IMR-90 (cell line): ENCODE results near the gene KRTAP4-16. TPM values are rescaled to one million over a fixed set of nuclear protein-coding genes. Genes with fewer than 3 reads are reported as not detected.

Source experiments
- ATAC-seq: fragments of 200-7000 bp; cut with Tn5 transposase; 2 replicates; pipeline ENCODE4 v1.9.1; 2020; ENCODE audit warnings: low read depth, mild to moderate bottlenecking, moderate library complexity
- BruUV-seq: library from RNA; stranded (reverse); fragments of 400-500 nt; replicated peaks from 2 replicates; lab custom pipeline; 2021; lab: Mats Ljungman, UMichigan
- CTCF ChIA-PET: fragments of 300-600 bp; formaldehyde crosslinking; extraction: SDS; loops from one replicate; lab custom pipeline; 2021; ENCODE audit warnings: antibody characterized with exemption; lab: Yijun Ruan, JAX
- POLR2A ChIA-PET: fragments of 300-600 bp; sonication (Branson Sonifier 250); formaldehyde crosslinking; loops from one replicate; lab custom pipeline; 2022; ENCODE audit warnings: antibody characterized with exemption; ENCODE audit not compliant: unreplicated experiment; lab: Charles Lee
- DNase-seq: peaks from one replicate; pipeline ENCODE4 v3.0.0; 2013
- H2AFZ ChIP-seq: replicated peaks from 2 replicates; pipeline ENCODE3; 2013; ENCODE audit warnings: low read length, mild to moderate bottlenecking; ENCODE audit not compliant: poor library complexity
- H2AK5ac ChIP-seq: 2 replicates; pipeline ENCODE4 v1.6.1; 2013; ENCODE audit warnings: low read depth, low read length, inconsistent platforms
- H2AK9ac ChIP-seq: replicated peaks from 2 replicates; pipeline ENCODE3; 2013; ENCODE audit warnings: mild to moderate bottlenecking, low read depth, low read length, moderate library complexity; ENCODE audit not compliant: poor library complexity
- H2BK120ac ChIP-seq: 2 replicates; pipeline ENCODE4 v1.6.1; 2013; ENCODE audit warnings: low read depth, low read length, inconsistent platforms
- H2BK15ac ChIP-seq: 3 replicates; pipeline ENCODE4 v1.6.1; 2013; ENCODE audit warnings: low read depth, low read length, inconsistent platforms
- H2BK20ac ChIP-seq: 2 replicates; pipeline ENCODE4 v1.6.1; 2013; ENCODE audit warnings: low read depth, mild to moderate bottlenecking, inconsistent platforms, low read length, moderate library complexity
- H2BK5ac ChIP-seq: 2 replicates; pipeline ENCODE4 v1.6.1; 2013; ENCODE audit warnings: mild to moderate bottlenecking, low read depth, low read length, inconsistent platforms; ENCODE audit not compliant: poor library complexity, severe bottlenecking
- H3K14ac ChIP-seq: replicated peaks from 2 replicates; pipeline ENCODE4 v1.6.1; 2013; ENCODE audit warnings: low read depth, low read length, inconsistent platforms
- H3K18ac ChIP-seq: 2 replicates; pipeline ENCODE4 v1.6.1; 2013; ENCODE audit warnings: low read depth, low read length, control low read depth
- H3K23ac ChIP-seq: 2 replicates; pipeline ENCODE4 v1.6.1; 2013; ENCODE audit warnings: low read depth, low read length, inconsistent platforms
- H3K27ac ChIP-seq: 2 replicates; pipeline ENCODE4 v1.5.1; 2013; ENCODE audit warnings: mild to moderate bottlenecking, control low read depth, low read length; ENCODE audit not compliant: insufficient read depth
- H3K27me3 ChIP-seq: 2 replicates; pipeline ENCODE4 v1.6.1; 2013; ENCODE audit warnings: low read length; ENCODE audit not compliant: control insufficient read depth, insufficient read depth
- H3K36me3 ChIP-seq: 2 replicates; pipeline ENCODE4 v1.6.1; 2013; ENCODE audit warnings: low read length, mixed read lengths; ENCODE audit not compliant: control insufficient read depth, insufficient read depth
- H3K4ac ChIP-seq: 2 replicates; pipeline ENCODE4 v1.6.1; 2013; ENCODE audit warnings: low read depth, low read length, inconsistent platforms
- H3K4me1 ChIP-seq: 2 replicates; pipeline ENCODE4 v1.6.1; 2013; ENCODE audit warnings: low read length, mixed read lengths; ENCODE audit not compliant: control insufficient read depth, insufficient read depth
- H3K4me2 ChIP-seq: 2 replicates; pipeline ENCODE4 v1.6.1; 2013; ENCODE audit warnings: low read depth, mild to moderate bottlenecking, control low read depth, low read length, moderate library complexity
- H3K4me3 ChIP-seq: 2 replicates; pipeline ENCODE4 v1.5.1; 2013; ENCODE audit warnings: low read depth, mild to moderate bottlenecking, control low read depth, low read length, moderate library complexity; ENCODE audit not compliant: insufficient read depth
- H3K56ac ChIP-seq: 2 replicates; pipeline ENCODE4 v1.6.1; 2013; ENCODE audit warnings: low read length, inconsistent platforms; ENCODE audit not compliant: insufficient read depth; ENCODE audit errors: extremely low read depth
- H3K79me1 ChIP-seq, 2 experiments: 2 replicates each; pipeline ENCODE4 v1.6.1; 2013; ENCODE audit warnings: low read length in 2 of 2, inconsistent platforms in 1 of 2, low read depth in 1 of 2
- H3K9ac ChIP-seq: 2 replicates; pipeline ENCODE4 v1.6.1; 2013; ENCODE audit warnings: low read depth, low read length, control low read depth
- H3K9me1 ChIP-seq: 2 replicates; pipeline ENCODE4 v1.6.1; 2013; ENCODE audit warnings: low read length, inconsistent platforms; ENCODE audit not compliant: insufficient read depth
- H3K9me3 ChIP-seq: 2 replicates; pipeline ENCODE4 v1.6.1; 2013; ENCODE audit warnings: low read length; ENCODE audit not compliant: control insufficient read depth, insufficient read depth
- H4K20me1 ChIP-seq: 2 replicates; pipeline ENCODE4 v1.6.1; 2013; ENCODE audit warnings: low read length, inconsistent platforms; ENCODE audit not compliant: insufficient read depth
- H4K5ac ChIP-seq: 2 replicates; pipeline ENCODE4 v1.6.1; 2013; ENCODE audit warnings: mild to moderate bottlenecking, low read depth, low read length, control low read depth
- H4K8ac ChIP-seq, 2 experiments: 2 replicates each; pipeline ENCODE4 v1.6.1; 2013; ENCODE audit warnings: low read depth in 2 of 2, low read length in 2 of 2, control low read depth in 1 of 2, inconsistent platforms in 1 of 2
- H4K91ac ChIP-seq: 2 replicates; pipeline ENCODE4 v1.6.1; 2013; ENCODE audit warnings: low read depth, low read length, inconsistent platforms; ENCODE audit not compliant: insufficient read depth
- BHLHE40 ChIP-seq: fragments of 150-350 bp; IDR thresholded peaks from 2 replicates; pipeline ENCODE4 v1.6.1; 2016; ENCODE audit warnings: mild to moderate bottlenecking, low read depth, low read length
- CEBPB ChIP-seq: IDR thresholded peaks from 2 replicates; pipeline ENCODE4 v1.6.1; 2012; ENCODE audit warnings: low read depth, low read length, improper control_type of control experiment
- CHD1 ChIP-seq: IDR thresholded peaks from 2 replicates; pipeline ENCODE4 v1.6.1; 2012; ENCODE audit warnings: low read depth, low read length, improper control_type of control experiment
- FOS ChIP-seq: fragments of 150-350 bp; IDR thresholded peaks from 2 replicates; pipeline ENCODE4 v1.6.1; 2016; ENCODE audit warnings: low read depth, low read length
- MAFK ChIP-seq: IDR thresholded peaks from 2 replicates; pipeline ENCODE4 v1.6.1; 2012; ENCODE audit warnings: low read depth, low read length, improper control_type of control experiment
- MAZ ChIP-seq: IDR thresholded peaks from 2 replicates; pipeline ENCODE4 v1.6.1; 2012; ENCODE audit warnings: low read depth, mild to moderate bottlenecking, low read length, improper control_type of control experiment, moderate library complexity, borderline replicate concordance
- MXI1 ChIP-seq: IDR thresholded peaks from 2 replicates; pipeline ENCODE4 v1.6.1; 2012; ENCODE audit warnings: low read depth, mild to moderate bottlenecking, low read length, moderate library complexity, borderline replicate concordance
- NFE2L2 ChIP-seq: fragments of 150-350 bp; IDR thresholded peaks from 2 replicates; pipeline ENCODE4 v1.6.1; 2016; ENCODE audit warnings: low read depth, mild to moderate bottlenecking, low read length
- POLR2A ChIP-seq: IDR thresholded peaks from 2 replicates; pipeline ENCODE4 v1.6.1; 2012; ENCODE audit warnings: mild to moderate bottlenecking, low read depth, low read length
- RCOR1 ChIP-seq: IDR thresholded peaks from 2 replicates; pipeline ENCODE4 v1.6.1; 2012; ENCODE audit warnings: mild to moderate bottlenecking, low read length, improper control_type of control experiment; ENCODE audit not compliant: insufficient replicate concordance
- RFX5 ChIP-seq: IDR thresholded peaks from 2 replicates; pipeline ENCODE4 v1.8.0; 2012; ENCODE audit warnings: low read depth, mild to moderate bottlenecking, low read length, moderate library complexity
- WGBS, 2 experiments: methylation state at CpG; one replicate each; pipeline versions ENCODE4 v1.1.5 to v1.1.7; 2013; ENCODE audit warnings: missing lambda C conversion rate in 2 of 2; ENCODE audit not compliant: insufficient read length in 1 of 2; ENCODE audit errors: extremely low coverage in 2 of 2; 5-methylcytosine and 5-hydroxymethylcytosine counted together
- dilution Hi-C: fragments of 300-500 bp; cut with HindIII; formaldehyde crosslinking; loops from one replicate; pipeline ENCODE4 v1.14.3; 2018; ENCODE audit warnings: low sequenced_read_pairs; ENCODE audit not compliant: unreplicated experiment
- in situ Hi-C: fragments of 300-500 bp; cut with MboI; formaldehyde crosslinking; loops from 3 replicates; pipeline ENCODE4 v1.14.3; 2019; ENCODE audit warnings: low sequenced_read_pairs, inconsistent platforms, mixed read lengths
- intact Hi-C: fragments of 100-400 bp; cut with micrococcal nuclease; formaldehyde crosslinking; loops from 2 replicates; pipeline ENCODE4 v1.10.0; 2022
- polyA plus RNA-seq, 3 experiments: library from polyadenylated mRNA; depleted of rRNA; stranded (reverse); fragments of >200 nt; gene quantifications; 2 replicates each; pipeline ENCODE4 v1.2.3, GENCODE V29; 2012; ENCODE audit warnings: low replicate concordance in 1 of 3
- total RNA-seq: library from RNA; depleted of rRNA; stranded (reverse); fragments of >200 nt; gene quantifications from 2 replicates; pipeline ENCODE4 v1.2.3, GENCODE V29; 2012
- TF ChIP-seq, protein P1 (sequence below): fragments of 150-350 bp; IDR thresholded peaks from 2 replicates; pipeline ENCODE4 v1.6.1; 2017; ENCODE audit warnings: mild to moderate bottlenecking, antibody characterized with exemption, low read length, low read depth
- TF ChIP-seq, protein P2 (sequence below): conservative IDR thresholded peaks from 2 replicates; pipeline ENCODE4 v1.5.1; 2012; ENCODE audit warnings: mild to moderate bottlenecking, low read depth, low read length, improper control_type of control experiment
- TF ChIP-seq, protein P3 (sequence below): fragments of 150-350 bp; IDR thresholded peaks from 2 replicates; pipeline ENCODE4 v1.6.1; 2016; ENCODE audit warnings: low read depth, mild to moderate bottlenecking, low read length, moderate library complexity, borderline replicate concordance

Gene KRTAP4-16
- total and polyA plus RNA-seq, 2 of the 4 experiments (the other 2 are of a cell fraction) = not detected

DNA sequence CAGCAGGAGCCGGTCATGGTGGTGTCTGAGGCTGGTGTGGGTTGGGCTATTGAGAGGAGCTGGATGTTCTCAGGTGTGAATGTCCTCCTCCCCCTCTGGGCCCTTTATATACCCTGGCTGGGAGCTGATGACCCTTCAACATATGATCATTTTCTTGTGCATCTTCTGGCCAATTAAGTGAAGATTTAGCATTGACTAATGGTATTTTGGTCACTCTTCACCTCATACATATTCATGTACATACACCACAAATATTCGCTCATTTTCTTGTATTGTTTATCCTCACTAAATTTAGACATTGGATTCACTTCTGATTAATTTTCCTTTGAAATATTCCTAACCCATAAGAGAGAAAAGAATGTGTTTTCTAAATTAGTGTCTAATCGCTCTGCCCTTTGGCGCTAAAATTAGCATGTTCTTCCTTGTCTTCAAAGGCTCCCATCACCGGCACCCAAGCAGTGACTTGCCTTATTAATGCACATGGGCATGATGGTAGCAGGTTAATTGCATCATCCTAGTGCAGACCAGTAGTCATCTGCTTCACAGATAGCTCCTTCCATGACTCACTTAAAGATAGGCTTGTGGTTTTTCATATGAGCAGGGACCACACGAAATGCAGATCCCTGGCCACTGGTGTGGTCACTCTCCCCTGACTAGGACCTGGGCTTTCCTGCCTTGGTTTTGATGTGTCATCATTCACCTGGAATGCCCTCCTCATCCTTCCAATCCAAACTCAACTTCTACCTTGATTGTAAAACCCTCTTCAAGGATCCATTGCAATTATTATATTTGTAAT, 36.0 kb downstream of the KRTAP4-16 start, which contains the start of gene KRTAP2-4:
KRTAP2-4 (minus strand) TSS at position 51 of the 796 bp plus-strand sequence; CDS start at position 17, 34 bp downstream.
- Histone ChIP-seq H4K91ac (peak within 1 kb of the TSS; percentile 90), H3K9me3 (no peaks in the 10 kb centered on the region), H3K27me3 (no peaks in the 10 kb centered on the region), H3K4ac (peak within 1 kb of the TSS; percentile 95), H3K56ac (peak within 1 kb of the TSS; percentile 31), H3K18ac (peak within 1 kb of the TSS; percentile 89; the same call in 1 of the 2 replicates), H4K5ac (peak within 1 kb of the TSS; percentile 91; the same call in 1 of the 2 replicates), H3K27ac (peak within 1 kb of the TSS; percentile 21; the same call in 1 of the 2 replicates), H3K4me2 (no peak within 1 kb of the TSS), H3K4me1 (peaks cover 11% of the 10 kb centered on the region; the same call in 1 of the 2 replicates), H2BK5ac (peak within 1 kb of the TSS; percentile 94), H3K4me3 (no peak within 1 kb of the TSS), H2AK5ac (peak within 1 kb of the TSS; percentile 91), H3K36me3 (no peaks in the 10 kb centered on the region), H3K9me1 (peaks cover 7% of the 10 kb centered on the region), H3K79me1 (no peaks in the 10 kb centered on the region), H2AK9ac (no peak within 1 kb of the TSS), H4K8ac (peak within 1 kb of the TSS; percentile 33 to 91; a peak in 3 of 4 replicates), H4K20me1 (no peaks in the 10 kb centered on the region), H3K14ac (peak within 1 kb of the TSS; percentile 89), H2BK120ac (peak within 1 kb of the TSS; percentile 97), H2BK20ac (peak within 1 kb of the TSS; percentile 98), H2AFZ (no peak within 1 kb of the TSS), H3K9ac (no peak within 1 kb of the TSS), H3K23ac (peak within 1 kb of the TSS; percentile 80), H2BK15ac (peak within 1 kb of the TSS; percentile 95)
- BruUV-seq = no TSS peak
- dilution Hi-C loops (no loop called here), intact Hi-C loops (no loop called here), in situ Hi-C loops (no loop called here)
- no CpG with 5 or more reads among the region's 6 CpGs for WGBS, 2 experiments
- ATAC-seq (peak; percentile 64), DNase-seq (peak; percentile 98)
- ChIA-PET POLR2A (no interaction called here), CTCF (no interaction called here)
- TF ChIP-seq, protein P1, sequence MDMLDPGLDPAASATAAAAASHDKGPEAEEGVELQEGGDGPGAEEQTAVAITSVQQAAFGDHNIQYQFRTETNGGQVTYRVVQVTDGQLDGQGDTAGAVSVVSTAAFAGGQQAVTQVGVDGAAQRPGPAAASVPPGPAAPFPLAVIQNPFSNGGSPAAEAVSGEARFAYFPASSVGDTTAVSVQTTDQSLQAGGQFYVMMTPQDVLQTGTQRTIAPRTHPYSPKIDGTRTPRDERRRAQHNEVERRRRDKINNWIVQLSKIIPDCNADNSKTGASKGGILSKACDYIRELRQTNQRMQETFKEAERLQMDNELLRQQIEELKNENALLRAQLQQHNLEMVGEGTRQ = peak; percentile 17; the same call in 1 of the 2 replicates
- TF ChIP-seq BHLHE40 (peak; percentile 77), RCOR1 (peak; percentile 59), MXI1 (no peak), RFX5 (no peak), CEBPB (peak; percentile 99), POLR2A (no peak), FOS (peak; percentile 95), CHD1 (no peak; the same call in 1 of the 2 replicates), NFE2L2 (peak; percentile 56; the same call in 1 of the 2 replicates), MAFK (peak; percentile 69), MAZ (no peak)
- TF ChIP-seq, protein P2, sequence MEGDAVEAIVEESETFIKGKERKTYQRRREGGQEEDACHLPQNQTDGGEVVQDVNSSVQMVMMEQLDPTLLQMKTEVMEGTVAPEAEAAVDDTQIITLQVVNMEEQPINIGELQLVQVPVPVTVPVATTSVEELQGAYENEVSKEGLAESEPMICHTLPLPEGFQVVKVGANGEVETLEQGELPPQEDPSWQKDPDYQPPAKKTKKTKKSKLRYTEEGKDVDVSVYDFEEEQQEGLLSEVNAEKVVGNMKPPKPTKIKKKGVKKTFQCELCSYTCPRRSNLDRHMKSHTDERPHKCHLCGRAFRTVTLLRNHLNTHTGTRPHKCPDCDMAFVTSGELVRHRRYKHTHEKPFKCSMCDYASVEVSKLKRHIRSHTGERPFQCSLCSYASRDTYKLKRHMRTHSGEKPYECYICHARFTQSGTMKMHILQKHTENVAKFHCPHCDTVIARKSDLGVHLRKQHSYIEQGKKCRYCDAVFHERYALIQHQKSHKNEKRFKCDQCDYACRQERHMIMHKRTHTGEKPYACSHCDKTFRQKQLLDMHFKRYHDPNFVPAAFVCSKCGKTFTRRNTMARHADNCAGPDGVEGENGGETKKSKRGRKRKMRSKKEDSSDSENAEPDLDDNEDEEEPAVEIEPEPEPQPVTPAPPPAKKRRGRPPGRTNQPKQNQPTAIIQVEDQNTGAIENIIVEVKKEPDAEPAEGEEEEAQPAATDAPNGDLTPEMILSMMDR = no peak
- TF ChIP-seq, protein P3, sequence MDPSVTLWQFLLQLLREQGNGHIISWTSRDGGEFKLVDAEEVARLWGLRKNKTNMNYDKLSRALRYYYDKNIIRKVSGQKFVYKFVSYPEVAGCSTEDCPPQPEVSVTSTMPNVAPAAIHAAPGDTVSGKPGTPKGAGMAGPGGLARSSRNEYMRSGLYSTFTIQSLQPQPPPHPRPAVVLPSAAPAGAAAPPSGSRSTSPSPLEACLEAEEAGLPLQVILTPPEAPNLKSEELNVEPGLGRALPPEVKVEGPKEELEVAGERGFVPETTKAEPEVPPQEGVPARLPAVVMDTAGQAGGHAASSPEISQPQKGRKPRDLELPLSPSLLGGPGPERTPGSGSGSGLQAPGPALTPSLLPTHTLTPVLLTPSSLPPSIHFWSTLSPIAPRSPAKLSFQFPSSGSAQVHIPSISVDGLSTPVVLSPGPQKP = no peak
